Astrocyte (in vitro differentiated cells and primary cell): ENCODE results near the gene GPNMB.

ENCODE experiments used
- EZH2 ChIP-seq: IDR thresholded peaks from 2 replicates; pipeline ENCODE4 v1.6.1; 2012; ENCODE audit warnings: mild to moderate bottlenecking, low read length, inconsistent platforms; ENCODE audit not compliant: insufficient read depth
- TF ChIP-seq, protein P1 (sequence below): IDR thresholded peaks from 2 replicates; pipeline ENCODE4 v1.5.1; 2011; ENCODE audit warnings: low read depth, mild to moderate bottlenecking, inconsistent platforms, low read length, moderate library complexity; ENCODE audit not compliant: insufficient read depth

DNA sequence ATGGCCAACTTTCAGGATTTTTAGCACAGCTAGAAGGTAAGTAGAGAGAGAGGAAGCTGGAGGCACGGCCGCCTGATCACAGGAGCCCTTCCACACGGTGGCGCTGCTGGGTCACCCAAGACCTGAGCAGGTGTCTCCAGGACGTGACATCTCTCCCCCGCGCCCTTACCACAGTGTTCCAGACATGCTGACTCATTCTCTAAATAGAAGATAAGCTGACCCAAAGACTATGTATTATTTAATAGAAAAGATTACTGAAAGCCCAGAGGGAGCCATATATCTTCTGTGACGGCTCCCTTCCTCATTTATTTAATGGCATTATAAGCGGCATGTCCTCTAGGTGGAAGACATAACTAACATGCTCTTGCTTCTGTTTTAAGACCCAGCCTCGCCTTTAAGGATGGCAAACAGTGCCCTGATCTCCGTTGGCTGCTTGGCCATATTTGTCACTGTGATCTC lies 26.6 kb downstream of the GPNMB start:
- TF ChIP-seq, protein P1, sequence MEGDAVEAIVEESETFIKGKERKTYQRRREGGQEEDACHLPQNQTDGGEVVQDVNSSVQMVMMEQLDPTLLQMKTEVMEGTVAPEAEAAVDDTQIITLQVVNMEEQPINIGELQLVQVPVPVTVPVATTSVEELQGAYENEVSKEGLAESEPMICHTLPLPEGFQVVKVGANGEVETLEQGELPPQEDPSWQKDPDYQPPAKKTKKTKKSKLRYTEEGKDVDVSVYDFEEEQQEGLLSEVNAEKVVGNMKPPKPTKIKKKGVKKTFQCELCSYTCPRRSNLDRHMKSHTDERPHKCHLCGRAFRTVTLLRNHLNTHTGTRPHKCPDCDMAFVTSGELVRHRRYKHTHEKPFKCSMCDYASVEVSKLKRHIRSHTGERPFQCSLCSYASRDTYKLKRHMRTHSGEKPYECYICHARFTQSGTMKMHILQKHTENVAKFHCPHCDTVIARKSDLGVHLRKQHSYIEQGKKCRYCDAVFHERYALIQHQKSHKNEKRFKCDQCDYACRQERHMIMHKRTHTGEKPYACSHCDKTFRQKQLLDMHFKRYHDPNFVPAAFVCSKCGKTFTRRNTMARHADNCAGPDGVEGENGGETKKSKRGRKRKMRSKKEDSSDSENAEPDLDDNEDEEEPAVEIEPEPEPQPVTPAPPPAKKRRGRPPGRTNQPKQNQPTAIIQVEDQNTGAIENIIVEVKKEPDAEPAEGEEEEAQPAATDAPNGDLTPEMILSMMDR, result peak; percentile 82
- TF ChIP-seq EZH2, result no peak
